Natural killer cell treated with Interleukin-12 subunit alpha and Interleukin-12 subunit beta and Interleukin-15 and Interleukin-18, amount 100 ng/mL, for 72 hours (primary cell): Measurements from ENCODE around the gene UNKL. TPM values are rescaled to one million over a fixed set of nuclear protein-coding genes. Genes with fewer than 3 reads are reported as not detected.
A peak's percentile ranks its signal among the peaks of the same experiment; 100 is the strongest.

Experiments used
- ATAC-seq, 2 donors: fragments of 150-1000 bp; cut with Tn5 transposase in 1 of 2; sonication (Bioruptor Pico), chemical (Tn5 transposase) in 1 of 2; 2 replicates each; pipeline ENCODE4 v1.10.0; 2021
- DNase-seq: peaks from one replicate; pipeline ENCODE4 v3.0.0; 2022; ENCODE audit warnings: low spot score
- H3K27ac Mint-ChIP-seq, 2 donors: 1 replicate in 1 of 2; 2 replicates in 1 of 2; pipeline ENCODE4 v1.8.0; 2022; ENCODE audit warnings: mixed read lengths in 2 of 2, mild to moderate bottlenecking in 1 of 2, moderate library complexity in 1 of 2
- H3K27me3 Mint-ChIP-seq, 2 donors: 1 replicate in 1 of 2; 2 replicates in 1 of 2; pipeline ENCODE4 v1.8.0; 2022; ENCODE audit warnings: mixed read lengths in 2 of 2
- H3K36me3 Mint-ChIP-seq: one replicate; pipeline ENCODE4 v1.8.0; 2022; ENCODE audit warnings: mixed read lengths
- H3K4me1 Mint-ChIP-seq, 2 donors: 1 replicate in 1 of 2; 2 replicates in 1 of 2; pipeline ENCODE4 v1.8.0; 2022; ENCODE audit warnings: low read depth in 2 of 2, mixed read lengths in 2 of 2, mild to moderate bottlenecking in 1 of 2
- H3K4me3 Mint-ChIP-seq: one replicate; pipeline ENCODE4 v1.8.0; 2022; ENCODE audit warnings: mixed read lengths
- H3K9me3 Mint-ChIP-seq: 2 replicates; pipeline ENCODE4 v1.8.0; 2022; ENCODE audit warnings: mixed read lengths
- total RNA-seq, 2 donors: library from RNA; stranded (reverse); gene quantifications; one replicate each; pipeline ENCODE4 v1.2.3, GENCODE V29; 2022

UNKL gene
- 10 to 100 TPM; 25.4 to 72.1 TPM for total RNA-seq

- Mint-ChIP-seq H3K4me3 (peak within 1 kb of the TSS; percentile 76), H3K27me3 (no peaks in the 10 kb centered on the region), H3K9me3 (no peaks in the 10 kb centered on the region), H3K27ac (peak within 1 kb of the TSS; percentile 77 to 85), H3K36me3 (no peaks in the 10 kb centered on the region), H3K4me1 (peaks cover 0 to 7% of the 10 kb centered on the region in 2 donors)
- DNase-seq (peak; percentile 87), ATAC-seq (peak; percentile 85 to 91)
Measured at GRCh38 chr16:1414532-1415260, at the start of gene UNKL. UNKL (minus strand) TSS chr16:1414704; CDS start chr16:1414691, 13 bp downstream.

- Mint-ChIP-seq H3K4me1 (peaks cover 0 to 7% of the 10 kb centered on the region in 2 donors), H3K27ac (no peak overlapping the region), H3K27me3 (no peaks in the 10 kb centered on the region), H3K4me3 (no peak overlapping the region), H3K36me3 (no peaks in the 10 kb centered on the region), H3K9me3 (no peaks in the 10 kb centered on the region)
- DNase-seq: no peak
- no peak for ATAC-seq
Measured at GRCh38 chr16:1461146-1461545, 46.6 kb upstream of the UNKL start.

GRCh38 chr16:1460602-1461138 is 46.2 kb upstream of the UNKL start:
- ATAC-seq (no peak), DNase-seq (no peak)
- H3K36me3 Mint-ChIP-seq: no peaks in the 10 kb centered on the region
- no peak overlapping the region for H3K27ac Mint-ChIP-seq
- H3K9me3 Mint-ChIP-seq: no peaks in the 10 kb centered on the region
- no peak overlapping the region for H3K4me3 Mint-ChIP-seq
- peaks cover 0 to 7% of the 10 kb centered on the region in 2 donors for H3K4me1 Mint-ChIP-seq
- no peaks in the 10 kb centered on the region for H3K27me3 Mint-ChIP-seq

- H3K9me3 Mint-ChIP-seq: no peaks in the 10 kb centered on the region
Measured at GRCh38 chr16:1459967-1460366, 45.5 kb upstream of the UNKL start.

GRCh38 chr16:1458977-1459341 is 44.5 kb upstream of the UNKL start:
- Mint-ChIP-seq H3K27me3 (no peaks in the 10 kb centered on the region), H3K36me3 (no peaks in the 10 kb centered on the region), H3K4me1 (peaks cover 0 to 7% of the 10 kb centered on the region in 2 donors), H3K9me3 (no peaks in the 10 kb centered on the region), H3K4me3 (peak overlapping the region; percentile 27), H3K27ac (peak overlapping the region in 1 of 2 donors; percentile 36)
- ATAC-seq (no peak), DNase-seq (no peak)

More at GRCh38 chr16:1459967-1460366, 45.5 kb upstream of the UNKL start:
- Mint-ChIP-seq H3K36me3 (no peaks in the 10 kb centered on the region), H3K27ac (no peak overlapping the region), H3K27me3 (no peaks in the 10 kb centered on the region), H3K4me1 (peaks cover 0 to 7% of the 10 kb centered on the region in 2 donors), H3K4me3 (no peak overlapping the region)
- ATAC-seq (no peak), DNase-seq (no peak)

GRCh38 chr16:1458336-1458976 is 44.0 kb upstream of the UNKL start:
- Mint-ChIP-seq H3K27ac (peak overlapping the region in 1 of 2 donors; percentile 36), H3K4me1 (peaks cover 0 to 7% of the 10 kb centered on the region in 2 donors), H3K4me3 (peak overlapping the region; percentile 27), H3K9me3 (no peaks in the 10 kb centered on the region), H3K27me3 (no peaks in the 10 kb centered on the region), H3K36me3 (no peaks in the 10 kb centered on the region)
- no peak for DNase-seq
- ATAC-seq: peak; percentile 85 to 86

- Mint-ChIP-seq H3K36me3 (no peaks in the 10 kb centered on the region), H3K27me3 (no peaks in the 10 kb centered on the region), H3K9me3 (no peaks in the 10 kb centered on the region), H3K4me3 (no peak overlapping the region), H3K27ac (no peak overlapping the region), H3K4me1 (peaks cover 0 to 7% of the 10 kb centered on the region in 2 donors)
- DNase-seq (peak; percentile 50), ATAC-seq (no peak)
Measured at GRCh38 chr16:1457489-1458245, 43.2 kb upstream of the UNKL start.

- no peaks in the 10 kb centered on the region for H3K27me3 Mint-ChIP-seq
- H3K9me3 Mint-ChIP-seq: no peaks in the 10 kb centered on the region
- H3K4me1 Mint-ChIP-seq: peaks cover 0 to 7% of the 10 kb centered on the region in 2 donors
- ATAC-seq (no peak), DNase-seq (peak; percentile 54)
- no peak overlapping the region for H3K4me3 Mint-ChIP-seq
- H3K36me3 Mint-ChIP-seq: no peaks in the 10 kb centered on the region
- no peak overlapping the region for H3K27ac Mint-ChIP-seq
Measured at GRCh38 chr16:1456951-1457350, 42.4 kb upstream of the UNKL start.

- Mint-ChIP-seq H3K4me1 (peaks cover 0 to 7% of the 10 kb centered on the region in 2 donors), H3K27ac (no peak overlapping the region), H3K27me3 (no peaks in the 10 kb centered on the region), H3K36me3 (no peaks in the 10 kb centered on the region), H3K9me3 (no peaks in the 10 kb centered on the region), H3K4me3 (no peak overlapping the region)
- ATAC-seq (no peak), DNase-seq (peak; percentile 54)
Measured at GRCh38 chr16:1455190-1456171, 41.0 kb upstream of the UNKL start.

- no peak for ATAC-seq
Measured at GRCh38 chr16:1454561-1454960, 40.1 kb upstream of the UNKL start.

GRCh38 chr16:1453316-1453715 is 38.8 kb upstream of the UNKL start:
- no peak overlapping the region for H3K27ac Mint-ChIP-seq
- H3K4me3 Mint-ChIP-seq: no peak overlapping the region
- H3K27me3 Mint-ChIP-seq: no peaks in the 10 kb centered on the region
- H3K4me1 Mint-ChIP-seq: peaks cover 0 to 9% of the 10 kb centered on the region in 2 donors
- no peaks in the 10 kb centered on the region for H3K36me3 Mint-ChIP-seq
- ATAC-seq: no peak
- no peaks in the 10 kb centered on the region for H3K9me3 Mint-ChIP-seq
- DNase-seq: no peak

More at GRCh38 chr16:1454561-1454960, 40.1 kb upstream of the UNKL start:
- Mint-ChIP-seq H3K36me3 (no peaks in the 10 kb centered on the region), H3K9me3 (no peaks in the 10 kb centered on the region), H3K27me3 (no peaks in the 10 kb centered on the region), H3K27ac (no peak overlapping the region), H3K4me1 (peaks cover 0 to 14% of the 10 kb centered on the region in 2 donors), H3K4me3 (no peak overlapping the region)
- DNase-seq: no peak

GRCh38 chr16:1452530-1452929 is 38.0 kb upstream of the UNKL start:
- Mint-ChIP-seq H3K36me3 (no peaks in the 10 kb centered on the region), H3K4me3 (no peak overlapping the region), H3K27me3 (no peaks in the 10 kb centered on the region), H3K9me3 (no peaks in the 10 kb centered on the region), H3K27ac (no peak overlapping the region), H3K4me1 (peaks cover 0 to 9% of the 10 kb centered on the region in 2 donors)
- ATAC-seq (no peak), DNase-seq (no peak)
